CD4-positive, alpha-beta T cell (primary cell): Measurements from ENCODE around the gene SYNRG. TPM values are rescaled to one million over a fixed set of nuclear protein-coding genes. Genes with fewer than 3 reads are reported as not detected.

Experiments
- ATAC-seq: fragments of 200-7000 bp; cut with Tn5 transposase; one replicate; pipeline ENCODE4 v1.10.0; 2022; ENCODE audit warnings: mild to moderate bottlenecking; ENCODE audit not compliant: poor library complexity
- CTCF ChIA-PET: fragments of 350-600 bp; sonication (Branson Sonifier 250); formaldehyde crosslinking; loops from one replicate; lab custom pipeline; 2021; ENCODE audit warnings: antibody characterized with exemption, inconsistent platforms; lab: Charles Lee
- POLR2A ChIA-PET: fragments of 350-600 bp; sonication (Branson Sonifier 250); formaldehyde crosslinking; loops from one replicate; lab custom pipeline; 2021; ENCODE audit warnings: antibody characterized with exemption, inconsistent platforms; lab: Charles Lee
- DNase-seq, 14 experiments: peaks; one replicate each; pipeline ENCODE4 v3.0.0-alpha.2; 2013 to 2020; ENCODE audit warnings: mixed read lengths in 2 of 14
- H3K27ac ChIP-seq, 2 donors: one replicate each; pipeline versions ENCODE4 v1.5.1 to v1.7.0; 2013; ENCODE audit warnings: low read length in 2 of 2, low read depth in 1 of 2, mild to moderate bottlenecking in 1 of 2
- H3K27me3 ChIP-seq, 2 experiments: 1 replicate in 1 of 2; 2 replicates in 1 of 2; pipeline versions ENCODE4 v1.6.1 to v1.7.0; 2013; ENCODE audit warnings: low read length in 2 of 2, control low read depth in 1 of 2, mild to moderate bottlenecking in 1 of 2, moderate library complexity in 1 of 2; ENCODE audit not compliant: insufficient read depth in 2 of 2, control insufficient read depth in 1 of 2
- H3K36me3 ChIP-seq: one replicate; pipeline ENCODE4 v1.6.1; 2013; ENCODE audit warnings: low read length, control low read depth; ENCODE audit not compliant: insufficient read depth
- H3K4me1 ChIP-seq: one replicate; pipeline ENCODE4 v1.6.1; 2013; ENCODE audit warnings: low read length, control low read depth; ENCODE audit not compliant: insufficient read depth
- H3K4me3 ChIP-seq: one replicate; pipeline ENCODE4 v1.5.1; 2013; ENCODE audit warnings: mild to moderate bottlenecking, low read length, moderate library complexity
- H3K9me3 ChIP-seq, 2 experiments: 1 replicate in 1 of 2; 2 replicates in 1 of 2; pipeline versions ENCODE4 v1.6.1 to v1.7.0; 2013; ENCODE audit warnings: low read length in 2 of 2, mild to moderate bottlenecking in 2 of 2, control low read depth in 1 of 2, moderate library complexity in 1 of 2; ENCODE audit not compliant: control insufficient read depth in 1 of 2, insufficient read depth in 1 of 2
- H3K27ac Mint-ChIP-seq: one replicate; pipeline ENCODE4 v1.8.0; 2020; ENCODE audit warnings: mixed read lengths
- H3K27me3 Mint-ChIP-seq: one replicate; pipeline ENCODE4 v1.8.0; 2021; ENCODE audit warnings: mixed read lengths
- H3K36me3 Mint-ChIP-seq: one replicate; pipeline ENCODE4 v1.8.0; 2021; ENCODE audit warnings: low read depth, mixed read lengths
- H3K4me1 Mint-ChIP-seq: one replicate; pipeline ENCODE4 v1.8.0; 2021; ENCODE audit warnings: low read depth, mixed read lengths
- H3K4me3 Mint-ChIP-seq: one replicate; pipeline ENCODE4 v1.8.0; 2020; ENCODE audit warnings: mild to moderate bottlenecking, mixed read lengths
- H3K9me3 Mint-ChIP-seq: one replicate; pipeline ENCODE4 v1.8.0; 2020; ENCODE audit warnings: mixed read lengths
- CTCF ChIP-seq: fragments of 200-600 bp; IDR thresholded peaks from one replicate; pipeline ENCODE4 v1.8.0; 2022; ENCODE audit warnings: antibody characterized with exemption, mild to moderate bottlenecking
- intact Hi-C, 2 experiments: fragments of 100-400 bp; cut with DNase I in 1 of 2; cut with micrococcal nuclease in 1 of 2; formaldehyde crosslinking; loops; one replicate each; pipeline versions ENCODE4 v1.15.1 to v1.9.0; 2023 to 2025; cut with DNase I, micrococcal nuclease
- total RNA-seq, 174 experiments: library from RNA in 2 of 174; stranded (reverse) in 2 of 174; gene quantifications; one replicate each; pipeline ENCODE4 v1.2.3 and lab custom pipeline; 2021 to 2026

The SYNRG gene
- total RNA-seq, 2 experiments from 2014 or later, result 40.0 to 45.8 TPM

DNA sequence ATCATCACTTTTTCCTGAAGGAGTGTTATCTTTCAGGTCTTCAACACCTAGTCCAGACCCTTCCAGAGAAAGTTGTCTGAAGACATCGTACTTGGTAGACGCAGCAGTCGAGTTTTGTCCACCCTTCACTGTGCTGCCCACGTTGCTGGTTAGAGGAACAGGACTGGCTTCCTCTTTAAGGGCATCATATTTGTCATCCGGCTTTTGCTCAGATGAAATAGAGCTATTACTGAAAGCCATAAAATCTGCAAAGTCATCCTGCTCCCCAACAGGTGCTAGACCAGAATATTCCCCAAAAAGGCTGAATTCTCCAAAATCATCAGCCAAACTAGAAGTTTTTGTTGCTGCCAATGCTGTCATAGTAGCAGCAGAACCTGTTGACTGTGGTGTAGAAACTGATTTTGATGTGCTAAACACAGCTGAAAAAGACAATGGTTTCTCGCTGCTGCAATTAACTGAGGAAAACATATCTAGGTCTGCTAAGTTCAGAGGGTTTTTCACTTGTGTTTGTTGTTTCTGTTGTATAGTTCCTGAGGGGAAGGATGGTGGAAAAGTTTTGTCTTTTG lies 55.7 kb downstream of the SYNRG start:
- Mint-ChIP-seq H3K36me3 (peaks cover 82% of the 10 kb centered on the region), H3K4me1 (peaks cover 55% of the 10 kb centered on the region), H3K27me3 (no peaks in the 10 kb centered on the region), H3K27ac (peak overlapping the region; percentile 75), H3K4me3 (no peak overlapping the region), H3K9me3 (no peaks in the 10 kb centered on the region)
- POLR2A ChIA-PET, result no interaction called here
- no peaks in the 10 kb centered on the region for H3K27me3 ChIP-seq
- no peak overlapping the region for H3K27ac ChIP-seq
- no peak for TF ChIP-seq CTCF
- DNase-seq (no peak), ATAC-seq (no peak)
- CTCF ChIA-PET, result no interaction called here
- H3K36me3 ChIP-seq, result peaks cover 53% of the 10 kb centered on the region
- intact Hi-C loops, result no loop called here
- peaks cover 10% of the 10 kb centered on the region for H3K4me1 ChIP-seq
- no peaks in the 10 kb centered on the region for H3K9me3 ChIP-seq
- H3K4me3 ChIP-seq, result no peak overlapping the region

DNA sequence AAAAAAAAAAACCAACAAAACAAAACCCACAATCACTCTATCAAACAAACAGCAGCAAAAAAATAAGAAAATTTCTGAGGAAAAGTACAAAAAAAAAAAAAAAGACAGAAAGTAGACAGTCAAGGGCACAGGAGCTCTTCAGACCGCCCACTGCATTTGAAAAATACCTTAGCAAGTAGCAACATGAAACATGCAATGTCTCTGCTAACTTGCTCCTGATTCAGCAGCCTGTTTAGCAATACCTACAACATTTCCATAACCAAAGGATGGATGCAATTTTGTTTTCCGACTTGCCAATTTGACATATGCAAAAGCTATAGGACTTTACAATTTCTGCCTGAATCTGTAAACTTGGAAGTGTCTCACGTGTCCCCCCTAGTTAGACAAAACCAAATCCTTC lies 57.4 kb downstream of the SYNRG start:
- peak overlapping the region; percentile 75 for H3K27ac Mint-ChIP-seq
- no peaks in the 10 kb centered on the region for H3K9me3 Mint-ChIP-seq
- no peak overlapping the region for H3K4me3 Mint-ChIP-seq
- ATAC-seq (no peak), DNase-seq (no peak)
- Histone ChIP-seq H3K9me3 (no peaks in the 10 kb centered on the region), H3K27ac (no peak overlapping the region), H3K4me1 (peaks cover 13% of the 10 kb centered on the region), H3K36me3 (peaks cover 41% of the 10 kb centered on the region), H3K27me3 (no peaks in the 10 kb centered on the region), H3K4me3 (no peak overlapping the region)
- H3K36me3 Mint-ChIP-seq, result peaks cover 80% of the 10 kb centered on the region
- intact Hi-C loops, result no loop called here
- no peaks in the 10 kb centered on the region for H3K27me3 Mint-ChIP-seq
- TF ChIP-seq CTCF, result no peak
- POLR2A ChIA-PET, result interaction anchor here (0.6 kb wide), 1 partner anchor 1910 kb away, joined by 3 read pairs; the partner anchor contains the start of gene CDK12
- peaks cover 72% of the 10 kb centered on the region for H3K4me1 Mint-ChIP-seq
- CTCF ChIA-PET, result interaction anchor here (1.3 to 2.5 kb wide), 3 partner anchors 11 to 59 kb away, joined by 3 to 7 read pairs (median 3); partner anchors contain the start of gene SYNRG

- H3K36me3 ChIP-seq, result peaks cover 56% of the 10 kb centered on the region
- CTCF ChIA-PET, result no interaction called here
Measured at GRCh38 chr17:37547986-37548385, 61.2 kb downstream of the SYNRG start.

More at GRCh38 chr17:37547986-37548385, 61.2 kb downstream of the SYNRG start:
- no peaks in the 10 kb centered on the region for H3K9me3 Mint-ChIP-seq
- H3K4me3 ChIP-seq, result no peak overlapping the region
- intact Hi-C loops, result no loop called here
- DNase-seq (no peak), ATAC-seq (no peak)
- peaks cover 64% of the 10 kb centered on the region for H3K4me1 Mint-ChIP-seq
- no peak for TF ChIP-seq CTCF
- peaks cover 9% of the 10 kb centered on the region for H3K4me1 ChIP-seq
- peak overlapping the region; percentile 79 for H3K27ac Mint-ChIP-seq
- H3K9me3 ChIP-seq, result no peaks in the 10 kb centered on the region
- peaks cover 76% of the 10 kb centered on the region for H3K36me3 Mint-ChIP-seq
- H3K4me3 Mint-ChIP-seq, result no peak overlapping the region
- H3K27ac ChIP-seq, result no peak overlapping the region
- H3K27me3 ChIP-seq, result no peaks in the 10 kb centered on the region
- POLR2A ChIA-PET, result no interaction called here
- no peaks in the 10 kb centered on the region for H3K27me3 Mint-ChIP-seq
